GM19193 (cell line): ENCODE measurements around the gene HOXC9.

ENCODE experiments used
- POLR2A ChIP-seq: IDR thresholded peaks from 4 replicates; pipeline ENCODE4 v1.6.1; 2011; ENCODE audit not compliant: insufficient read depth, insufficient read length; ENCODE audit errors: extremely low read depth

Gene HOXC9

GRCh38 chr12:54045868-54046521, 46.0 kb downstream of the HOXC9 start:
- no peak for TF ChIP-seq POLR2A

GRCh38 chr12:54046809-54047159, 46.8 kb downstream of the HOXC9 start:
- no peak for TF ChIP-seq POLR2A

- no peak for TF ChIP-seq POLR2A
These were observed 47.4 kb downstream of the HOXC9 start for GRCh38 chr12:54047160-54047963.

- TF ChIP-seq POLR2A, result no peak
These were observed 48.0 kb downstream of the HOXC9 start for GRCh38 chr12:54047964-54048303.

GRCh38 chr12:54048406-54049093, 48.6 kb downstream of the HOXC9 start:
- TF ChIP-seq POLR2A, result no peak

GRCh38 chr12:54049108-54049507, 49.1 kb downstream of the HOXC9 start:
- TF ChIP-seq POLR2A, result no peak

- TF ChIP-seq POLR2A, result no peak
These were observed 50.5 kb downstream of the HOXC9 start for GRCh38 chr12:54050482-54050810.

- TF ChIP-seq POLR2A, result no peak
These were observed 51.3 kb downstream of the HOXC9 start for GRCh38 chr12:54051026-54051842.

- TF ChIP-seq POLR2A, result no peak
These were observed 52.0 kb downstream of the HOXC9 start for GRCh38 chr12:54051874-54052437.

- TF ChIP-seq POLR2A, result no peak
These were observed 52.6 kb downstream of the HOXC9 start for GRCh38 chr12:54052438-54053002.
